ENCODE data around the gene THSD4. TPM values are rescaled to one million over a fixed set of nuclear protein-coding genes. Genes with fewer than 3 reads are reported as not detected.

Gene THSD4
- total RNA-seq, 1 donor from 2014 or later, result 2.5 TPM

DNA sequence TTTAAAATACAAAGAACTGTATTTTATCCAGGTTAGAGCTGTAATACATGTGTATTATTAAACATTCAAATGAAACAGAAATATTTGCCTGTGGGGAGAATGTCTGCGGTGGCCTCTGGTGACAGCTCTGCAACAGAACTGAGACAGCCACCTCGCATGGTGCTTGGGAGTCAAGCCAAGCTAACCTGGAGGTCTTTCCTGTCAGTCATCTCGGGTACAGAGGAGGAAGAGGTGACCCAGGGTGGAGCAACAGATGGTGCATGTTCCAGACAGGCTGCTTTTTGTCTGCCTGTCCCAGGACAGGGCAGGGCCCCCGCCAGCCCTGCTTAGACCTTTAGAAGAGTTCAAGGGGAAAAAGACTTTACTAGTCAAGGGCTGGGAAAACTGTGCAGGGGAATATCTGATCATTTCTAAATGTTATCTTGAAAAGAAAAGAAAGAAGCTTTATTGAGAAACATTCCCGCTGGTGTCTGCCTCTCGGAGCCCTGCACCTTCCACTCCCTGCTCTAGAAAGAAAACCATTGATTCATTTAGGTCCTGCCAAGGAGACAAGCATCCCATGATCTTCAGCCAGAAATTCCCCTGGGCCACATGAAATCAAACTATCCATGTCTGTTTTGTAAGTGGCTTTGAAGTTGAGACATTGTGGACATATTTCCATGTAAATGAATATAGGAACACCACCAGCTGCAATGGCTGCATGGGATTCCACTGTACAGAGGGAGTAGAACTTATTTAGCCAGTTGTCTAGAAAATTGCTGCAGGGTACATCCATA, 689.6 kb downstream of the THSD4 start:
- H3K9ac ChIP-seq (ENCODE audit: low read length), result no peak overlapping the region
- no peaks in the 10 kb centered on the region for H3K9me3 ChIP-seq (ENCODE audit: insufficient read depth, low read depth, low read length)
- H3K79me2 ChIP-seq (ENCODE audit: insufficient read depth, low read length), result no peaks in the 10 kb centered on the region
- no peak overlapping the region for H3K27ac Mint-ChIP-seq (ENCODE audit: unreplicated experiment)
- no peak for DNase-seq (ENCODE audit: low read depth)
- no peak overlapping the region for H3K4me3 ChIP-seq (ENCODE audit: insufficient read depth, low read depth, low read length)
- H4K20me1 ChIP-seq (ENCODE audit: insufficient read depth, low read length), result no peaks in the 10 kb centered on the region
- no peak overlapping the region for H3K4me2 ChIP-seq (ENCODE audit: low read length)
- peaks cover 29% of the 10 kb centered on the region for H3K4me1 Mint-ChIP-seq (ENCODE audit: low read depth, unreplicated experiment)
- no peaks in the 10 kb centered on the region for H3K36me3 Mint-ChIP-seq (ENCODE audit: low read depth, unreplicated experiment)
- H3K9me3 Mint-ChIP-seq (ENCODE audit: unreplicated experiment), result no peaks in the 10 kb centered on the region
- FAIRE-seq, result no peak
- no peaks in the 10 kb centered on the region for H3K27me3 ChIP-seq (ENCODE audit: insufficient read depth, low read length)
- peaks cover 25% of the 10 kb centered on the region for H3K4me1 ChIP-seq (ENCODE audit: insufficient read depth, low read length)
- H2AFZ ChIP-seq (ENCODE audit: low read depth, low read length), result no peak overlapping the region
- H3K4me3 Mint-ChIP-seq (ENCODE audit: unreplicated experiment), result peak overlapping the region; percentile 9
- no peak for TF ChIP-seq EZH2 (IDR thresholded peaks at IDR 0.05; ENCODE audit: insufficient read depth, low read length)
- TF ChIP-seq, protein P1, sequence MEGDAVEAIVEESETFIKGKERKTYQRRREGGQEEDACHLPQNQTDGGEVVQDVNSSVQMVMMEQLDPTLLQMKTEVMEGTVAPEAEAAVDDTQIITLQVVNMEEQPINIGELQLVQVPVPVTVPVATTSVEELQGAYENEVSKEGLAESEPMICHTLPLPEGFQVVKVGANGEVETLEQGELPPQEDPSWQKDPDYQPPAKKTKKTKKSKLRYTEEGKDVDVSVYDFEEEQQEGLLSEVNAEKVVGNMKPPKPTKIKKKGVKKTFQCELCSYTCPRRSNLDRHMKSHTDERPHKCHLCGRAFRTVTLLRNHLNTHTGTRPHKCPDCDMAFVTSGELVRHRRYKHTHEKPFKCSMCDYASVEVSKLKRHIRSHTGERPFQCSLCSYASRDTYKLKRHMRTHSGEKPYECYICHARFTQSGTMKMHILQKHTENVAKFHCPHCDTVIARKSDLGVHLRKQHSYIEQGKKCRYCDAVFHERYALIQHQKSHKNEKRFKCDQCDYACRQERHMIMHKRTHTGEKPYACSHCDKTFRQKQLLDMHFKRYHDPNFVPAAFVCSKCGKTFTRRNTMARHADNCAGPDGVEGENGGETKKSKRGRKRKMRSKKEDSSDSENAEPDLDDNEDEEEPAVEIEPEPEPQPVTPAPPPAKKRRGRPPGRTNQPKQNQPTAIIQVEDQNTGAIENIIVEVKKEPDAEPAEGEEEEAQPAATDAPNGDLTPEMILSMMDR (IDR thresholded peaks at IDR 0.05; ENCODE audit: insufficient read depth, low read depth, low read length), result no peak
- no peaks in the 10 kb centered on the region for H3K36me3 ChIP-seq (ENCODE audit: insufficient read depth, low read length)
- peaks cover 8% of the 10 kb centered on the region for H3K27me3 Mint-ChIP-seq (ENCODE audit: low read depth, unreplicated experiment)
- H3K27ac ChIP-seq (ENCODE audit: low read depth, low read length), result no peak overlapping the region

GRCh38 chr15:71806452-71806931, 691.2 kb downstream of the THSD4 start:
- TF ChIP-seq, protein P1 (IDR thresholded peaks at IDR 0.05; ENCODE audit: insufficient read depth, low read depth, low read length), result no peak
- TF ChIP-seq EZH2 (IDR thresholded peaks at IDR 0.05; ENCODE audit: insufficient read depth, low read length), result no peak
- Mint-ChIP-seq H3K27ac (ENCODE audit: unreplicated experiment) (no peak overlapping the region), H3K36me3 (ENCODE audit: low read depth, unreplicated experiment) (no peaks in the 10 kb centered on the region), H3K9me3 (ENCODE audit: unreplicated experiment) (no peaks in the 10 kb centered on the region), H3K4me3 (ENCODE audit: unreplicated experiment) (no peak overlapping the region), H3K4me1 (ENCODE audit: low read depth, unreplicated experiment) (peaks cover 29% of the 10 kb centered on the region), H3K27me3 (ENCODE audit: low read depth, unreplicated experiment) (peaks cover 16% of the 10 kb centered on the region)
- H3K4me1 ChIP-seq (ENCODE audit: insufficient read depth, low read length), result peaks cover 21% of the 10 kb centered on the region
- H3K27ac ChIP-seq (ENCODE audit: low read depth, low read length), result no peak overlapping the region
- H4K20me1 ChIP-seq (ENCODE audit: insufficient read depth, low read length), result no peaks in the 10 kb centered on the region
- H2AFZ ChIP-seq (ENCODE audit: low read depth, low read length), result no peak overlapping the region
- no peaks in the 10 kb centered on the region for H3K79me2 ChIP-seq (ENCODE audit: insufficient read depth, low read length)
- no peaks in the 10 kb centered on the region for H3K27me3 ChIP-seq (ENCODE audit: insufficient read depth, low read length)
- peak overlapping the region; percentile 50 for H3K4me2 ChIP-seq (ENCODE audit: low read length)
- no peak overlapping the region for H3K9ac ChIP-seq (ENCODE audit: low read length)
- H3K4me3 ChIP-seq (ENCODE audit: insufficient read depth, low read depth, low read length), result no peak overlapping the region
- no peak for FAIRE-seq
- DNase-seq (ENCODE audit: low read depth), result peak; percentile 45
- no peaks in the 10 kb centered on the region for H3K9me3 ChIP-seq (ENCODE audit: insufficient read depth, low read depth, low read length)
- no peaks in the 10 kb centered on the region for H3K36me3 ChIP-seq (ENCODE audit: insufficient read depth, low read length)

DNA sequence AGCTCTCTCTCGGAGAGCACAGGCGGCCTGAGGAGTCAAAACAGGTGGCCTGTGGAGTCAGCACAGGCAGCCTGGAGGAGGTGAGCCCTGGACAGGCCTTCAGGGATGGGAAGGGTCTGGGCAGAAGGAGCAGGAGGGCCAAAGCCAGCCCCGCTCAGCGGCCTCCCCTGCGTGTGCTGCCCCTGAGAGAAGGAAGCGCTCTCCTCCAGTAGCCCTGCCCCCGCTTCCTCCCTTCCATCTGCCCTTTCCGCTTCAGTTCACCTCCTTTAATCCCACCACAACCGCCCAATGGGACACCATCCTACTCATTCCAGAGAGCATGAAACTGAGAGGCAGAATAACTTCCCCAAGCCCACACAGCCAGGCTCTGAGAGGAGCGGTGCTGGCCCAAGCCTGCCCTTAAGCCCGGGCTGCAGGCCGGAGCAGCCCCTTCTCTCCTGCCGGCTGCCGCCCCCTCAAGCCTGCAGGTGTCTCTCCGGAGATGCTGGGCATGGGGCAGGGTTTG, 691.9 kb downstream of the THSD4 start:
- no peaks in the 10 kb centered on the region for H3K9me3 ChIP-seq (ENCODE audit: insufficient read depth, low read depth, low read length)
- Mint-ChIP-seq H3K27me3 (ENCODE audit: low read depth, unreplicated experiment) (peaks cover 16% of the 10 kb centered on the region), H3K4me1 (ENCODE audit: low read depth, unreplicated experiment) (peaks cover 29% of the 10 kb centered on the region), H3K4me3 (ENCODE audit: unreplicated experiment) (no peak overlapping the region), H3K36me3 (ENCODE audit: low read depth, unreplicated experiment) (no peaks in the 10 kb centered on the region), H3K27ac (ENCODE audit: unreplicated experiment) (no peak overlapping the region), H3K9me3 (ENCODE audit: unreplicated experiment) (no peaks in the 10 kb centered on the region)
- H3K36me3 ChIP-seq (ENCODE audit: insufficient read depth, low read length), result no peaks in the 10 kb centered on the region
- TF ChIP-seq EZH2 (IDR thresholded peaks at IDR 0.05; ENCODE audit: insufficient read depth, low read length), result no peak
- TF ChIP-seq, protein P1 (IDR thresholded peaks at IDR 0.05; ENCODE audit: insufficient read depth, low read depth, low read length), result no peak
- H3K79me2 ChIP-seq (ENCODE audit: insufficient read depth, low read length), result no peaks in the 10 kb centered on the region
- FAIRE-seq, result no peak
- peaks cover 21% of the 10 kb centered on the region for H3K4me1 ChIP-seq (ENCODE audit: insufficient read depth, low read length)
- no peak overlapping the region for H3K4me3 ChIP-seq (ENCODE audit: insufficient read depth, low read depth, low read length)
- peak overlapping the region; percentile 0 for H2AFZ ChIP-seq (ENCODE audit: low read depth, low read length)
- no peak overlapping the region for H3K9ac ChIP-seq (ENCODE audit: low read length)
- H3K27ac ChIP-seq (ENCODE audit: low read depth, low read length), result no peak overlapping the region
- no peaks in the 10 kb centered on the region for H4K20me1 ChIP-seq (ENCODE audit: insufficient read depth, low read length)
- DNase-seq (ENCODE audit: low read depth), result peak; percentile 26
- peak overlapping the region; percentile 50 for H3K4me2 ChIP-seq (ENCODE audit: low read length)
- no peaks in the 10 kb centered on the region for H3K27me3 ChIP-seq (ENCODE audit: insufficient read depth, low read length)
